Gastrocnemius medialis (tissue), 4 donors: ENCODE measurements around the gene SCD5.

Experiments used
- POLR2A ChIP-seq, 2 donors: fragments of 450-650 bp; IDR thresholded peaks; one replicate each; pipeline ENCODE4 v1.6.1; 2017; ENCODE audit warnings: antibody characterized with exemption in 2 of 2, mild to moderate bottlenecking in 2 of 2, moderate library complexity in 2 of 2
- TF ChIP-seq, protein P1 (sequence below), 5 experiments: fragments of 450-650 bp in 3 of 5; fragments of 200-600 bp in 2 of 5; sonication (generic) in 2 of 5; IDR thresholded peaks in 4 of 5; conservative IDR thresholded peaks in 1 of 5; 1 replicate in 4 of 5; 2 replicates in 1 of 5; pipeline ENCODE4 v1.5.1; 2016 to 2019; ENCODE audit warnings: antibody characterized with exemption in 5 of 5, mild to moderate bottlenecking in 3 of 5, moderate library complexity in 3 of 5

DNA sequence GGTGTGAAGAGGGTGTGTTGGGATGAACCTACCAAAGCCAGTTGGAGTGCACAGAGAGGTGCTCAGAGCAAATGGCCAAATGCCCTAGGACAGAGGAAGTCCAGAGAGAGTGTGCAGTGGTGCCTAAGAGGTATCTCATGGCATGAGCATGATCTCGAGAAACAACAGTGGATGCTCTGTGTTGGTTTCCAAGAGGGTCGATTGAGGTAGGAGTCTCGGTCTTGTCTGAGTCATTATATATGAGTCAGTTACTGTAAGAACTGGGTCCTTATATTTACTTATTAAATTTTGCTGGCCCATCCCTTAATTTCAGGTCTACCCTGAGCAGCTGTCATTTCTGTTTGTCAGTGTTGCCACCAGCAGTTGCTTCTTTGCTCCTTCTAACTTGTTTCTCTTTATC, 150.2 kb downstream of the SCD5 start:
- TF ChIP-seq, protein P1, sequence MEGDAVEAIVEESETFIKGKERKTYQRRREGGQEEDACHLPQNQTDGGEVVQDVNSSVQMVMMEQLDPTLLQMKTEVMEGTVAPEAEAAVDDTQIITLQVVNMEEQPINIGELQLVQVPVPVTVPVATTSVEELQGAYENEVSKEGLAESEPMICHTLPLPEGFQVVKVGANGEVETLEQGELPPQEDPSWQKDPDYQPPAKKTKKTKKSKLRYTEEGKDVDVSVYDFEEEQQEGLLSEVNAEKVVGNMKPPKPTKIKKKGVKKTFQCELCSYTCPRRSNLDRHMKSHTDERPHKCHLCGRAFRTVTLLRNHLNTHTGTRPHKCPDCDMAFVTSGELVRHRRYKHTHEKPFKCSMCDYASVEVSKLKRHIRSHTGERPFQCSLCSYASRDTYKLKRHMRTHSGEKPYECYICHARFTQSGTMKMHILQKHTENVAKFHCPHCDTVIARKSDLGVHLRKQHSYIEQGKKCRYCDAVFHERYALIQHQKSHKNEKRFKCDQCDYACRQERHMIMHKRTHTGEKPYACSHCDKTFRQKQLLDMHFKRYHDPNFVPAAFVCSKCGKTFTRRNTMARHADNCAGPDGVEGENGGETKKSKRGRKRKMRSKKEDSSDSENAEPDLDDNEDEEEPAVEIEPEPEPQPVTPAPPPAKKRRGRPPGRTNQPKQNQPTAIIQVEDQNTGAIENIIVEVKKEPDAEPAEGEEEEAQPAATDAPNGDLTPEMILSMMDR (IDR thresholded peaks at IDR 0.05 in 4 of 5, conservative IDR thresholded peaks at IDR 0.05 in 1 of 5) = no peak
- no peak for TF ChIP-seq POLR2A (IDR thresholded peaks at IDR 0.05)
